ENCODE measurements around the gene SMIM22. TPM values are rescaled to one million over a fixed set of nuclear protein-coding genes. Genes with fewer than 3 reads are reported as not detected.
A peak's percentile ranks its signal among the peaks of the same experiment; 100 is the strongest.

Gene SMIM22
- total RNA-seq, 4 donors from 2014 or later: not detected

- H3K4me3 ChIP-seq: no peak overlapping the region
- no peak overlapping the region for H3K27ac ChIP-seq
- in situ Hi-C loops (cut with MboI; ENCODE audit: low sequenced_read_pairs in 4 of 4) (no loop called here), intact Hi-C loops (cut with DNase I; ENCODE audit: low total_unique reads) (no loop called here)
- H3K27me3 ChIP-seq: no peaks in the 10 kb centered on the region
- H3K9me3 ChIP-seq: no peaks in the 10 kb centered on the region
- peaks cover 4 to 80% of the 10 kb centered on the region in 2 donors for H3K36me3 ChIP-seq
- TF ChIP-seq CTCF (IDR thresholded peaks at IDR 0.05 in 4 of 5, conservative IDR thresholded peaks at IDR 0.05 in 1 of 5) (no peak), POLR2A (IDR thresholded peaks at IDR 0.05) (no peak)
- ATAC-seq (no peak), DNase-seq (no peak)
- peaks cover 15 to 16% of the 10 kb centered on the region in 2 donors for H3K4me1 ChIP-seq
Measured at GRCh38 chr16:4762205-4762604, 33.0 kb upstream of the SMIM22 start.

- ATAC-seq: no peak
Measured at GRCh38 chr16:4763791-4764190, 31.4 kb upstream of the SMIM22 start.

GRCh38 chr16:4765511-4766474, 29.4 kb upstream of the SMIM22 start:
- in situ Hi-C loops (cut with MboI; ENCODE audit: low sequenced_read_pairs in 4 of 4) (no loop called here), intact Hi-C loops (cut with DNase I; ENCODE audit: low total_unique reads) (loop anchor here (2.0 kb wide), 1 partner anchor 227 kb away; the partner anchor contains the start of gene CDIP1)
- H3K4me3 ChIP-seq: peak overlapping the region; percentile 80 to 99 (median 90)
- peak overlapping the region; percentile 83 to 95 (median 92) for H3K27ac ChIP-seq
- ATAC-seq (no peak), DNase-seq (no peak)
- H3K36me3 ChIP-seq: peaks cover 0 to 44% of the 10 kb centered on the region in 2 donors
- H3K27me3 ChIP-seq: no peaks in the 10 kb centered on the region
- H3K4me1 ChIP-seq: peaks cover 25 to 30% of the 10 kb centered on the region in 2 donors
- H3K9me3 ChIP-seq: no peaks in the 10 kb centered on the region
- TF ChIP-seq POLR2A (IDR thresholded peaks at IDR 0.05) (no peak), CTCF (IDR thresholded peaks at IDR 0.05 in 4 of 5, conservative IDR thresholded peaks at IDR 0.05 in 1 of 5) (no peak)

More at GRCh38 chr16:4763791-4764190, 31.4 kb upstream of the SMIM22 start:
- DNase-seq: no peak
- in situ Hi-C loops (cut with MboI; ENCODE audit: low sequenced_read_pairs in 4 of 4) (no loop called here), intact Hi-C loops (cut with DNase I; ENCODE audit: low total_unique reads) (no loop called here)
- H3K27me3 ChIP-seq: no peaks in the 10 kb centered on the region
- H3K4me1 ChIP-seq: peaks cover 23 to 26% of the 10 kb centered on the region in 2 donors
- no peak overlapping the region for H3K4me3 ChIP-seq
- no peak for TF ChIP-seq POLR2A (IDR thresholded peaks at IDR 0.05)
- TF ChIP-seq CTCF (IDR thresholded peaks at IDR 0.05 in 4 of 5, conservative IDR thresholded peaks at IDR 0.05 in 1 of 5): no peak
- no peaks in the 10 kb centered on the region for H3K9me3 ChIP-seq
- H3K27ac ChIP-seq: no peak overlapping the region
- peaks cover 4 to 64% of the 10 kb centered on the region in 2 donors for H3K36me3 ChIP-seq

- in situ Hi-C loops (cut with MboI; ENCODE audit: low sequenced_read_pairs in 4 of 4): no loop called here
- ATAC-seq (peak; percentile 89 to 95), DNase-seq (peak; percentile 97 to 98)
- Histone ChIP-seq H3K9me3 (no peaks in the 10 kb centered on the region), H3K27me3 (no peaks in the 10 kb centered on the region), H3K36me3 (peaks cover 0 to 35% of the 10 kb centered on the region in 2 donors), H3K4me3 (peak within 1 kb of the TSS; percentile 80 to 99 (median 90)), H3K27ac (peak within 1 kb of the TSS; percentile 83 to 95 (median 92)), H3K4me1 (peaks cover 25 to 30% of the 10 kb centered on the region in 2 donors)
- peak; percentile 69 to 70 for TF ChIP-seq POLR2A (IDR thresholded peaks at IDR 0.05)
- no peak for TF ChIP-seq CTCF (IDR thresholded peaks at IDR 0.05 in 4 of 5, conservative IDR thresholded peaks at IDR 0.05 in 1 of 5)
- intact Hi-C loops (cut with DNase I; ENCODE audit: low total_unique reads): loop anchor here (2.0 kb wide), 1 partner anchor 228 kb away; the partner anchor contains the start of gene CDIP1
Measured at GRCh38 chr16:4766875-4767628, 28.1 kb upstream of the SMIM22 start, which contains the start of gene ZNF500. ZNF500 (minus strand) TSS chr16:4767162; CDS start chr16:4765978, 1,184 bp downstream.

Data from gastrocnemius medialis (tissue), 4 donors.